Effector CD8-positive, alpha-beta T cell (primary cell): ENCODE data around the gene ANKRD42.
"Not testable (repeated sequence)": the region's sequence is repeated elsewhere in the genome, so short reads cannot be mapped to it uniquely, and the experiment has no call there.

ENCODE experiments used
- DNase-seq: peaks from one replicate; lab custom pipeline; 2025; lab: John Stamatoyannopoulos, UW

Gene ANKRD42

GRCh38 chr11:83241291-83241946 is 47.9 kb downstream of the ANKRD42 start:
- no peak for DNase-seq

- DNase-seq = no peak
Observed at GRCh38 chr11:83249445-83249844, 55.9 kb downstream of the ANKRD42 start.

GRCh38 chr11:83249972-83250593 is 56.6 kb downstream of the ANKRD42 start:
- no peak for DNase-seq

GRCh38 chr11:83252266-83252665 is 58.8 kb downstream of the ANKRD42 start:
- DNase-seq = no peak

- no peak for DNase-seq
Observed at GRCh38 chr11:83252941-83253340, 59.4 kb downstream of the ANKRD42 start.

- no peak for DNase-seq
Observed at GRCh38 chr11:83255366-83255765, 61.9 kb downstream of the ANKRD42 start.

- no peak for DNase-seq
Observed at GRCh38 chr11:83256602-83257340, 63.3 kb downstream of the ANKRD42 start.

GRCh38 chr11:83257761-83258168 is 64.3 kb downstream of the ANKRD42 start:
- DNase-seq = no peak

- DNase-seq = no peak
Observed at GRCh38 chr11:83259559-83259958, 66.0 kb downstream of the ANKRD42 start.

- no peak for DNase-seq
Observed at GRCh38 chr11:83265331-83265730, 71.8 kb downstream of the ANKRD42 start.

GRCh38 chr11:83269080-83269479 is 75.6 kb downstream of the ANKRD42 start:
- DNase-seq = not testable (repeated sequence)

GRCh38 chr11:83271734-83272133 is 78.2 kb downstream of the ANKRD42 start:
- not testable (repeated sequence) for DNase-seq

GRCh38 chr11:83272627-83273026 is 79.1 kb downstream of the ANKRD42 start:
- DNase-seq = no peak

- DNase-seq = no peak
Observed at GRCh38 chr11:83275888-83276641, 82.6 kb downstream of the ANKRD42 start.

GRCh38 chr11:83278351-83278750 is 84.8 kb downstream of the ANKRD42 start:
- DNase-seq = no peak

GRCh38 chr11:83280256-83280655 is 86.7 kb downstream of the ANKRD42 start:
- DNase-seq = no peak

- no peak for DNase-seq
Observed at GRCh38 chr11:83282084-83282716, 88.7 kb downstream of the ANKRD42 start.

- DNase-seq = no peak
Observed at GRCh38 chr11:83284501-83285150, 91.1 kb downstream of the ANKRD42 start.

- DNase-seq = no peak
Observed at GRCh38 chr11:83285151-83285770, 91.7 kb downstream of the ANKRD42 start.

- DNase-seq = peak; percentile 84
Observed at GRCh38 chr11:83285771-83286528, 92.4 kb downstream of the ANKRD42 start, which contains the start of gene CCDC90B. Gene CCDC90B, minus strand, starts transcription at chr11:83286367. Its CDS starts 395 bp downstream, at chr11:83285972.
